SK-N-SH (cell line): Measurements from ENCODE around the gene LSS. TPM values are rescaled to one million over a fixed set of nuclear protein-coding genes. Genes with fewer than 3 reads are reported as not detected.

Experiments
- CTCF ChIA-PET: fragments of 300-600, 350-600 bp; formaldehyde crosslinking; extraction: SDS; loops from one replicate; lab custom pipeline; 2021; lab: Yijun Ruan, JAX
- POLR2A ChIA-PET: fragments of 350-600 bp; sonication (Branson Sonifier 250); formaldehyde crosslinking; extraction: SDS; loops from one replicate; lab custom pipeline; 2020; ENCODE audit warnings: antibody characterized with exemption, inconsistent platforms; lab: Yijun Ruan, JAX
- DNase-seq: peaks from one replicate; pipeline ENCODE4 v3.0.0; 2012
- H2AFZ ChIP-seq: fragments of 200-600 bp; sonication (generic); 2 replicates; pipeline ENCODE4 v1.8.1; 2016; ENCODE audit warnings: antibody characterized with exemption, mild to moderate bottlenecking, low read depth
- H3F3A ChIP-seq: fragments of 200-600 bp; sonication (generic); replicated peaks from 2 replicates; pipeline ENCODE3; 2016; ENCODE audit warnings: antibody characterized with exemption, mild to moderate bottlenecking; ENCODE audit not compliant: insufficient read depth
- H3K27ac ChIP-seq, 2 experiments: fragments of 200-500 bp in 1 of 2; fragments of 200-600 bp in 1 of 2; sonication (Bioruptor generic) in 1 of 2; sonication (generic), shearing (Covaris generic) in 1 of 2; 2 replicates each; pipeline versions ENCODE4 v1.5.1 to v1.6.1; 2014 to 2016; ENCODE audit warnings: low read depth in 2 of 2, inconsistent platforms in 1 of 2, low read length in 1 of 2, mild to moderate bottlenecking in 1 of 2, mixed read lengths in 1 of 2
- H3K27me3 ChIP-seq: fragments of 200-600 bp; sonication (generic), shearing (Covaris generic); 2 replicates; pipeline ENCODE4 v1.6.1; 2016; ENCODE audit warnings: mixed run types; ENCODE audit not compliant: insufficient read depth
- H3K36me3 ChIP-seq, 2 experiments: fragments of 200-500 bp in 1 of 2; fragments of 200-600 bp in 1 of 2; sonication (Bioruptor generic) in 1 of 2; sonication (generic) in 1 of 2; replicated peaks in 1 of 2; 2 replicates each; pipeline versions ENCODE3 to v1.5.1; 2014 to 2016; ENCODE audit warnings: low read length in 1 of 2, mild to moderate bottlenecking in 1 of 2; ENCODE audit not compliant: insufficient read depth in 2 of 2, control insufficient read depth in 1 of 2
- H3K4me1 ChIP-seq, 2 experiments: fragments of 200-500 bp in 1 of 2; fragments of 200-600 bp in 1 of 2; sonication (Bioruptor generic) in 1 of 2; sonication (generic), shearing (Covaris generic) in 1 of 2; 2 replicates each; pipeline versions ENCODE4 v1.5.1 to v1.6.1; 2014 to 2016; ENCODE audit warnings: low read depth in 1 of 2, low read length in 1 of 2, mixed run types in 1 of 2; ENCODE audit not compliant: insufficient read depth in 2 of 2, control insufficient read depth in 1 of 2
- H3K4me2 ChIP-seq: fragments of 200-600 bp; sonication (generic), shearing (Covaris generic); 2 replicates; pipeline ENCODE4 v1.6.1; 2017; ENCODE audit warnings: mixed run types
- H3K4me3 ChIP-seq, 2 experiments: fragments of 200-500 bp in 1 of 2; fragments of 200-600 bp in 1 of 2; sonication (Bioruptor generic) in 1 of 2; sonication (generic), shearing (Covaris generic) in 1 of 2; 2 replicates each; pipeline versions ENCODE4 v1.5.1 to v1.8.1; 2014 to 2016; ENCODE audit warnings: low read depth in 2 of 2, inconsistent platforms in 1 of 2, low read length in 1 of 2, mild to moderate bottlenecking in 1 of 2, mixed read lengths in 1 of 2, moderate library complexity in 1 of 2
- H3K79me2 ChIP-seq: fragments of 200-600 bp; sonication (generic); 2 replicates; pipeline ENCODE4 v1.8.1; 2017; ENCODE audit warnings: mild to moderate bottlenecking; ENCODE audit not compliant: insufficient read depth
- H3K9ac ChIP-seq: fragments of 200-600 bp; sonication (generic); 2 replicates; pipeline ENCODE4 v1.6.1; 2017; ENCODE audit warnings: mixed run types
- H3K9me2 ChIP-seq: fragments of 200-600 bp; sonication (generic); 2 replicates; pipeline ENCODE4 v1.6.1; 2017; ENCODE audit warnings: mixed run types
- H3K9me3 ChIP-seq: fragments of 200-600 bp; sonication (generic); 2 replicates; pipeline ENCODE4 v1.6.1; 2017; ENCODE audit warnings: mixed run types, mild to moderate bottlenecking, moderate library complexity
- H4K20me1 ChIP-seq: fragments of 200-600 bp; sonication (generic); 2 replicates; pipeline ENCODE4 v1.6.1; 2017; ENCODE audit warnings: mild to moderate bottlenecking, mixed run types; ENCODE audit not compliant: insufficient read depth
- FOSL2 ChIP-seq: IDR thresholded peaks from 2 replicates; pipeline ENCODE4 v1.4.0; 2012; ENCODE audit warnings: low read depth, mild to moderate bottlenecking, moderate library complexity, borderline replicate concordance
- FOXJ3 ChIP-seq: sonication (generic); formaldehyde crosslinking; IDR thresholded peaks from 2 replicates; pipeline ENCODE4 v1.5.1; 2020; ENCODE audit warnings: mild to moderate bottlenecking, missing genetic modification reagents
- JUND ChIP-seq: IDR thresholded peaks from 2 replicates; pipeline ENCODE4 v1.4.0; 2012
- MEF2A ChIP-seq: IDR thresholded peaks from 2 replicates; pipeline ENCODE4 v1.4.0; 2012; ENCODE audit warnings: low read depth, borderline replicate concordance
- NFIC ChIP-seq: IDR thresholded peaks from 2 replicates; pipeline ENCODE4 v1.4.0; 2012; ENCODE audit warnings: borderline replicate concordance
- NRF1 ChIP-seq: IDR thresholded peaks from 2 replicates; pipeline ENCODE4 v1.6.1; 2012; ENCODE audit warnings: low read depth, mild to moderate bottlenecking, low read length
- RFX5 ChIP-seq: IDR thresholded peaks from 2 replicates; pipeline ENCODE4 v1.6.1; 2012; ENCODE audit warnings: mild to moderate bottlenecking, improper control_type of control experiment, low read length
- TAF1 ChIP-seq: IDR thresholded peaks from 2 replicates; pipeline ENCODE4 v1.6.1; 2012; ENCODE audit warnings: low read depth, mild to moderate bottlenecking, low read length, moderate library complexity, borderline replicate concordance
- YY1 ChIP-seq: IDR thresholded peaks from 2 replicates; pipeline ENCODE4 v1.4.0; 2012; ENCODE audit warnings: low read depth, mild to moderate bottlenecking
- WGBS: methylation state at CpG from one replicate; pipeline ENCODE4 v1.1.6; 2017; ENCODE audit warnings: low lambda C conversion rate; 5-methylcytosine and 5-hydroxymethylcytosine counted together
- polyA plus RNA-seq, 3 experiments: library from polyadenylated mRNA; depleted of rRNA; stranded (reverse); fragments of >200 nt; gene quantifications; 2 replicates each; pipeline ENCODE4 v1.2.3, GENCODE V29; 2012
- TF ChIP-seq, protein P1 (sequence below): IDR thresholded peaks from 2 replicates; pipeline ENCODE4 v1.4.0; 2012; ENCODE audit warnings: low read depth, borderline replicate concordance
- TF ChIP-seq, protein P2 (sequence below): fragments of 150-350 bp; IDR thresholded peaks from 2 replicates; pipeline ENCODE4 v1.6.1; 2017; ENCODE audit warnings: antibody characterized with exemption, low read length, low read depth, borderline replicate concordance
- TF ChIP-seq, protein P3 (sequence below): IDR thresholded peaks from 2 replicates; pipeline ENCODE4 v1.6.1; 2012; ENCODE audit warnings: mild to moderate bottlenecking, low read depth, low read length, moderate library complexity

The LSS gene
- polyA plus RNA-seq, 1 of the 3 experiments (the other 2 are of a cell fraction) = 38.7 TPM

DNA sequence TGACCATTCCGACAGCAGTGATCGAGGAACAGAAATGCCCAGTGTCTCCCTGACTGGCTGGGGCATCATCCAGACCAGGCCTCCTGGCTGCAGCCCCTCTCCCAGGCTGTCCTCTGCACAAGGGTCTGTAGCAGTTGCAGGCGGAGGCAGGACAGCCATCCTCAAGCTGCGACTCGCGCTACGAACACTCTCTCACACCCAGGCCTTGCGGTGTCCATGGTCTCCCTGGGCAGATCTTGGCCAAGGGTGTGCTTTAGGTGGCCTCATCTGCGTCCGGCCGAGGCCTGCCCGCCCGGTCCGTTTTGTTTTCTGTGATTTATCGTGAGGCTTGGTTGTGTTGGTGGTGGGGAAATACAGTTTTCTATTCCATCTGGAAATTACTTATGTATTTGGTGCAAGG, 88.9 kb downstream of the LSS start:
- ChIA-PET POLR2A (no interaction called here), CTCF (no interaction called here)
- no peak overlapping the region for H3K27ac ChIP-seq
- no peaks in the 10 kb centered on the region for H3K9me3 ChIP-seq
- 83% methylated on average over 12 of the region's 15 CpGs for WGBS
- H3K36me3 ChIP-seq = no peaks in the 10 kb centered on the region
- H4K20me1 ChIP-seq = no peaks in the 10 kb centered on the region
- no peak for DNase-seq
- no peak overlapping the region for H3K4me2 ChIP-seq
- no peak overlapping the region for H3K9ac ChIP-seq
- no peak overlapping the region for H2AFZ ChIP-seq
- peaks cover 0 to 7% of the 10 kb centered on the region in 2 experiments; a peak in 1 of 4 replicates for H3K4me1 ChIP-seq
- no peaks in the 10 kb centered on the region for H3K27me3 ChIP-seq
- no peaks in the 10 kb centered on the region for H3K79me2 ChIP-seq
- no peaks in the 10 kb centered on the region for H3F3A ChIP-seq
- no peak overlapping the region for H3K4me3 ChIP-seq
- H3K9me2 ChIP-seq = no peaks in the 10 kb centered on the region
- TF ChIP-seq RFX5 (no peak), FOSL2 (no peak), FOXJ3 (CRISPR knock-in tag) (no peak), MEF2A (no peak)
- TF ChIP-seq, protein P1, sequence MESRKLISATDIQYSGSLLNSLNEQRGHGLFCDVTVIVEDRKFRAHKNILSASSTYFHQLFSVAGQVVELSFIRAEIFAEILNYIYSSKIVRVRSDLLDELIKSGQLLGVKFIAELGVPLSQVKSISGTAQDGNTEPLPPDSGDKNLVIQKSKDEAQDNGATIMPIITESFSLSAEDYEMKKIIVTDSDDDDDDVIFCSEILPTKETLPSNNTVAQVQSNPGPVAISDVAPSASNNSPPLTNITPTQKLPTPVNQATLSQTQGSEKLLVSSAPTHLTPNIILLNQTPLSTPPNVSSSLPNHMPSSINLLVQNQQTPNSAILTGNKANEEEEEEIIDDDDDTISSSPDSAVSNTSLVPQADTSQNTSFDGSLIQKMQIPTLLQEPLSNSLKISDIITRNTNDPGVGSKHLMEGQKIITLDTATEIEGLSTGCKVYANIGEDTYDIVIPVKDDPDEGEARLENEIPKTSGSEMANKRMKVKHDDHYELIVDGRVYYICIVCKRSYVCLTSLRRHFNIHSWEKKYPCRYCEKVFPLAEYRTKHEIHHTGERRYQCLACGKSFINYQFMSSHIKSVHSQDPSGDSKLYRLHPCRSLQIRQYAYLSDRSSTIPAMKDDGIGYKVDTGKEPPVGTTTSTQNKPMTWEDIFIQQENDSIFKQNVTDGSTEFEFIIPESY = no peak

DNA sequence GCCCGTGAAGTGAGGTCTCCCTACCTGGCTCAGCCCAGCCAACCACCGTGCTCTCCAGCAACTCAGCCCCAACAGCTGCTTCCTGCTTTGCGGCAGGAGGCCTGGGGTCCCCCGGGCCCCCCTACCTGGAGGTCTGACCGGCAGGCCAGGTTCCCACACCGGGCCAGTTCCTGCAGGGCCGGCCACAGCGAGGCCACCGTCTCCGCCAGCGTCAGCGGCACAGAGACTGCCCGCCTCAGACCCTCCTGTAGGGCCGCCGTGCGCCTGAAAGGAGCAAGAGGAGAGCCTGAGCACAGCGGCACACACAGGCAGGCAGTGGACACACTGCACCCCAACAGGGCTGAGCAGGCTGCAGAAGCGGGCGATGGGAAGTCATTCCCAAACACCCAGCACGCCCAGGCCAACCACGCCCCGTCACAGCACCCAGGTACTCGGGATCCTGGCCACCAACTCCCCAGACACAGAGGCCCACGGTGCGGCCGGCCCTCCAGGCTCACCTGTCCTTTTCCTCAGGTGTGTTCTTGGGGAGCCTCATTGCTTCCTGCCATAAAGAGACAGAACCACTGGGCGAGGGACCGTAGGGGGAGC, 90.1 kb downstream of the LSS start:
- Histone ChIP-seq H3K9ac (no peak overlapping the region), H3K27me3 (no peaks in the 10 kb centered on the region), H3F3A (no peaks in the 10 kb centered on the region), H3K79me2 (no peaks in the 10 kb centered on the region), H2AFZ (no peak overlapping the region), H3K27ac (no peak overlapping the region), H3K4me1 (no peaks in the 10 kb centered on the region), H3K9me2 (no peaks in the 10 kb centered on the region), H3K36me3 (no peaks in the 10 kb centered on the region), H3K4me3 (no peak overlapping the region), H3K4me2 (no peak overlapping the region), H3K9me3 (no peaks in the 10 kb centered on the region), H4K20me1 (no peaks in the 10 kb centered on the region)
- ChIA-PET CTCF (interaction anchor here (1.1 kb wide), 1 partner anchor 17 kb away, joined by 3 read pairs; the partner anchor contains the start of gene FTCD), POLR2A (no interaction called here)
- no peak for DNase-seq
- TF ChIP-seq, protein P2, sequence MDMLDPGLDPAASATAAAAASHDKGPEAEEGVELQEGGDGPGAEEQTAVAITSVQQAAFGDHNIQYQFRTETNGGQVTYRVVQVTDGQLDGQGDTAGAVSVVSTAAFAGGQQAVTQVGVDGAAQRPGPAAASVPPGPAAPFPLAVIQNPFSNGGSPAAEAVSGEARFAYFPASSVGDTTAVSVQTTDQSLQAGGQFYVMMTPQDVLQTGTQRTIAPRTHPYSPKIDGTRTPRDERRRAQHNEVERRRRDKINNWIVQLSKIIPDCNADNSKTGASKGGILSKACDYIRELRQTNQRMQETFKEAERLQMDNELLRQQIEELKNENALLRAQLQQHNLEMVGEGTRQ = no peak
- TF ChIP-seq YY1 (no peak), NRF1 (no peak), NFIC (no peak), TAF1 (no peak), JUND (no peak)
- TF ChIP-seq, protein P1 = no peak
- TF ChIP-seq, protein P3, sequence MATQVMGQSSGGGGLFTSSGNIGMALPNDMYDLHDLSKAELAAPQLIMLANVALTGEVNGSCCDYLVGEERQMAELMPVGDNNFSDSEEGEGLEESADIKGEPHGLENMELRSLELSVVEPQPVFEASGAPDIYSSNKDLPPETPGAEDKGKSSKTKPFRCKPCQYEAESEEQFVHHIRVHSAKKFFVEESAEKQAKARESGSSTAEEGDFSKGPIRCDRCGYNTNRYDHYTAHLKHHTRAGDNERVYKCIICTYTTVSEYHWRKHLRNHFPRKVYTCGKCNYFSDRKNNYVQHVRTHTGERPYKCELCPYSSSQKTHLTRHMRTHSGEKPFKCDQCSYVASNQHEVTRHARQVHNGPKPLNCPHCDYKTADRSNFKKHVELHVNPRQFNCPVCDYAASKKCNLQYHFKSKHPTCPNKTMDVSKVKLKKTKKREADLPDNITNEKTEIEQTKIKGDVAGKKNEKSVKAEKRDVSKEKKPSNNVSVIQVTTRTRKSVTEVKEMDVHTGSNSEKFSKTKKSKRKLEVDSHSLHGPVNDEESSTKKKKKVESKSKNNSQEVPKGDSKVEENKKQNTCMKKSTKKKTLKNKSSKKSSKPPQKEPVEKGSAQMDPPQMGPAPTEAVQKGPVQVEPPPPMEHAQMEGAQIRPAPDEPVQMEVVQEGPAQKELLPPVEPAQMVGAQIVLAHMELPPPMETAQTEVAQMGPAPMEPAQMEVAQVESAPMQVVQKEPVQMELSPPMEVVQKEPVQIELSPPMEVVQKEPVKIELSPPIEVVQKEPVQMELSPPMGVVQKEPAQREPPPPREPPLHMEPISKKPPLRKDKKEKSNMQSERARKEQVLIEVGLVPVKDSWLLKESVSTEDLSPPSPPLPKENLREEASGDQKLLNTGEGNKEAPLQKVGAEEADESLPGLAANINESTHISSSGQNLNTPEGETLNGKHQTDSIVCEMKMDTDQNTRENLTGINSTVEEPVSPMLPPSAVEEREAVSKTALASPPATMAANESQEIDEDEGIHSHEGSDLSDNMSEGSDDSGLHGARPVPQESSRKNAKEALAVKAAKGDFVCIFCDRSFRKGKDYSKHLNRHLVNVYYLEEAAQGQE = no peak
- 83% methylated on average over 19 of the region's 28 CpGs for WGBS
